SU-DHL-6 (cell line): Measurements from ENCODE around the gene ABLIM1.

Source experiments
- CTCF ChIP-seq: fragments of 200-600 bp; sonication (generic); IDR thresholded peaks from one replicate; pipeline ENCODE4 v1.5.1; 2017; ENCODE audit warnings: antibody characterized with exemption, mild to moderate bottlenecking, low read length, moderate library complexity; ENCODE audit not compliant: insufficient read depth, poor library complexity, severe bottlenecking
- EZH2phosphoT487 ChIP-seq: fragments of 200-600 bp; sonication (generic), shearing (Covaris generic); conservative IDR thresholded peaks from 2 replicates; pipeline ENCODE4 v1.6.1; 2018; ENCODE audit warnings: mild to moderate bottlenecking, antibody characterized with exemption, low read length, moderate library complexity, mixed read lengths

- TF ChIP-seq CTCF, result no peak
- no peak for TF ChIP-seq EZH2phosphoT487
These were observed 159.5 kb downstream of the ABLIM1 start for GRCh38 chr10:114498413-114499111.
